ENCODE measurements around the gene IGLL1. TPM values are rescaled to one million over a fixed set of nuclear protein-coding genes. Genes with fewer than 3 reads are reported as not detected.
"Not testable (repeated sequence)": the region's sequence is repeated elsewhere in the genome, so short reads cannot be mapped to it uniquely, and the experiment has no call there.

Gene IGLL1
- total RNA-seq, 1 donor from 2014 or later: not detected

DNA sequence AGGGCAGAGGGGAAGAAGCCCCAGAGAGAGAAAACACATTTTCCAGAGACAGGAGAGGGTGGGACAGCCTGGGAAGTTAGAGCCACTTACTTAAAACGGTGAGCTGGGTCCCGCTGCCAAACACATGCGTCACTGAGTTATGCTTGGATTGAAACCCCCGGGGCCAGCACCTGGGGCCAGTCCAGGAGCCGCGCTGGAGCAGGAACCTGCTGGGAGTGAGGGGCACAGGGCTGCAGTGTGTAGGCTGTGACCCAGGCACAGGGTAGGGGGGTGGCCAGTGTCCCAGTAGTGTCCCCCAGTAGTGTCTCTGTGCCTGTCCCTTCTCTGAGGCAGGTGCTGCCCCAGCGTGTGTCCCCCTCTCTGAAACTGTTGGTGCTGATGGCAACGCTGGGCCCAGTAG lies 5.2 kb downstream of the IGLL1 start:
- intact Hi-C loops (cut with DNase I): no loop called here
- no peak for DNase-seq (ENCODE audit: extremely low spot score in 2 of 2)
- H3K9me3 ChIP-seq: no peaks in the 10 kb centered on the region
- TF ChIP-seq, protein P1, sequence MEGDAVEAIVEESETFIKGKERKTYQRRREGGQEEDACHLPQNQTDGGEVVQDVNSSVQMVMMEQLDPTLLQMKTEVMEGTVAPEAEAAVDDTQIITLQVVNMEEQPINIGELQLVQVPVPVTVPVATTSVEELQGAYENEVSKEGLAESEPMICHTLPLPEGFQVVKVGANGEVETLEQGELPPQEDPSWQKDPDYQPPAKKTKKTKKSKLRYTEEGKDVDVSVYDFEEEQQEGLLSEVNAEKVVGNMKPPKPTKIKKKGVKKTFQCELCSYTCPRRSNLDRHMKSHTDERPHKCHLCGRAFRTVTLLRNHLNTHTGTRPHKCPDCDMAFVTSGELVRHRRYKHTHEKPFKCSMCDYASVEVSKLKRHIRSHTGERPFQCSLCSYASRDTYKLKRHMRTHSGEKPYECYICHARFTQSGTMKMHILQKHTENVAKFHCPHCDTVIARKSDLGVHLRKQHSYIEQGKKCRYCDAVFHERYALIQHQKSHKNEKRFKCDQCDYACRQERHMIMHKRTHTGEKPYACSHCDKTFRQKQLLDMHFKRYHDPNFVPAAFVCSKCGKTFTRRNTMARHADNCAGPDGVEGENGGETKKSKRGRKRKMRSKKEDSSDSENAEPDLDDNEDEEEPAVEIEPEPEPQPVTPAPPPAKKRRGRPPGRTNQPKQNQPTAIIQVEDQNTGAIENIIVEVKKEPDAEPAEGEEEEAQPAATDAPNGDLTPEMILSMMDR (IDR thresholded peaks at IDR 0.05): no peak
- TF ChIP-seq POLR2A (IDR thresholded peaks at IDR 0.05) (no peak), POLR2AphosphoS5 (IDR thresholded peaks at IDR 0.05; ENCODE audit: insufficient read depth in 1 of 2, low read depth in 1 of 2) (no peak)
- H3K4me1 ChIP-seq: no peaks in the 10 kb centered on the region
- no peak overlapping the region for H3K27ac ChIP-seq
- H3K27me3 ChIP-seq: no peaks in the 10 kb centered on the region
- no peaks in the 10 kb centered on the region for H3K36me3 ChIP-seq
- no peak overlapping the region for H3K4me3 ChIP-seq

DNA sequence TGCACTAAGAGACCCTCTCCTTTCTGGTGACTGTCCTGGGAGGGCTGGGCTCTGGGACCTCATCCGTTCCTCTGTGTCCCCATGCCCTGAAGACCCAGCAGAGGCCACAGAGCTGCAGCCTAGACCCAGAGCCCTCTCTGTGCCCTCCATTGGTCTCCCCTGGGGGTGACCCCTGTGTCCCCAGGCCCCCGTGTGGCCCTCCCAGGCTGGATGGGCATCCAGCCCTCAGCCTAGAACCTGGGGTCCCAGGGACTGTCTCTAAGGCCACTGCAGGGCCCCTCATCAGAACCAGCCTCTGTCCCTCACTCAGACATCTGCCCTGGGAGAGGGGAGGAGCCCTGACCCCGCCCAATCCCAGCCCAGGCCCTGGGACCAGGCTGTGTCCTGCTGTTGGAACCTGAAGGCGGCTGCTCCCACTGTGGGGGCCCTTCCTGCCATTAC lies 5.7 kb downstream of the IGLL1 start:
- no peaks in the 10 kb centered on the region for H3K9me3 ChIP-seq
- DNase-seq (ENCODE audit: extremely low spot score in 2 of 2): no peak

DNA sequence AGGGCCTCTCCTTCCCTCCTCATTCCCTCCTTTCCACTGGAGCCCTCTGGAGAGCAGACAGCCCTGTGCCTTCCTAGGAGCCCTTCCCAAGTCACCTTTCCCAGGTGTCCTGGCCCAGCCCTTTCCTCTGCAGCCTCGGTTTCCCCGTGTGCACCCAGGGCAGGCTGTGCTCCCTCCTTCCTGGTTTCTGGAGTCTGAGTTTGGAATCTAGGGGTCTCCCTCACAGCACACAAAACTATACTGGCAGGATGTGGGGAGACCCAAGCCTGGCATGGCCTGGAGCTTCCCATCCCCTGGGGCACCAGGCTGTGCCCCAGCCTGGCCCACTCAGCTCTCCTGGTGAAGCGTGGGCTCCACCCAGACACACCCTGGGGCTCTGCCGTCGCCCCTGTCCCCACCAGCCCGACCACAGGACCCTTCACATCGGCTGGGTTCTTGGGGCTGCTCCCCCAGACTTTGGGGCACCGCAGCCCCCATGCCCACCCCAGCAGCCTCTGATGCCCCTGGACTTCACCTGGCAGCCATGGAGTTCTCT lies 6.3 kb downstream of the IGLL1 start:
- DNase-seq (ENCODE audit: extremely low spot score in 2 of 2); H3K9me3 ChIP-seq; H3K27me3 ChIP-seq; H3K4me3 ChIP-seq; intact Hi-C loops (cut with DNase I); H3K27ac ChIP-seq; H3K36me3 ChIP-seq; H3K4me1 ChIP-seq: not testable (repeated sequence)

More for the DNA sequence above, 5.7 kb downstream of the IGLL1 start:
- Histone ChIP-seq H3K27me3 (no peaks in the 10 kb centered on the region), H3K4me1 (no peaks in the 10 kb centered on the region), H3K4me3 (no peak overlapping the region), H3K36me3 (no peaks in the 10 kb centered on the region), H3K27ac (no peak overlapping the region)
- intact Hi-C loops (cut with DNase I): no loop called here
- TF ChIP-seq, protein P1 (IDR thresholded peaks at IDR 0.05): no peak
- TF ChIP-seq POLR2A (IDR thresholded peaks at IDR 0.05): no peak
- no peak for TF ChIP-seq POLR2AphosphoS5 (IDR thresholded peaks at IDR 0.05; ENCODE audit: insufficient read depth in 1 of 2, low read depth in 1 of 2)

DNA sequence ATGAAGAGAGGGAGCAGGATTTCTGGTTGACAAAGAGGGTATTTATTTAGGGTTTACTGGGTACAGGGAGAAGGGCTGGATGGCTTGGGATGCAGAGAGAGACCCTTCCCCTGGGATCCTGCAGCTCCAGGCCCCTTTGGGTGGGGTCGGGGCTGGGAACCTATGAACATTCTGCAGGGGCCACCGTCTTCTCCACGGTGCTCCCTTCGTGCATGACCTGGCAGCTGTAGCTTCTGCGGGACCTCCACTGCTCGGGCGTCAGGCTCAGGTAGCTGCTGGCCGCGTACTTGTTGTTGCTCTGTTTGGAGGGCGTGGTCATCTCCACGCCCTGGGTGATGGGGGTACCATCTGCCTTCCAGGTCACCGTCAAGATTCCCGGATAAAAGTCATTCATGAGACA lies 7.0 kb downstream of the IGLL1 start:
- H3K27me3 ChIP-seq; H3K4me3 ChIP-seq; intact Hi-C loops (cut with DNase I); DNase-seq (ENCODE audit: extremely low spot score in 2 of 2); H3K4me1 ChIP-seq; H3K27ac ChIP-seq; H3K9me3 ChIP-seq; H3K36me3 ChIP-seq: not testable (repeated sequence)

DNA sequence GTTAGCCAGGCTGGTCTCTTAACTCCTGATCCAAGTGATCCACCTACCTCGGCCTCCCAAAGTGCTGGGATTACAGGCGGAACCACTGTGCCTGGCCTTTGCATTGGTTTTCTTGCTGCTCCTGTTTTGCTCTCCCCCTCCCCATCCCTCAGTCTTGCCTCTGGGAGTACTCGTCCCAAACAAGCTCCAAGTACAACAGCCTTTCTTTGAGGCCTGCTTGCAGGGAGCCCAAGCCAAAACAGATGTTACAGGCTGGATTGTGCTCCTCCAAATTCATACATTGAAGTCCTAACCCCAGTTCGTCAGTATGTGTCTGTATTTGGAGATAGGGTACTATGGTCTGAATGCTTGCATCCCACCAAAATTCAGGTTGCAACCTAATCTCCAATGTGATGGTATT lies 8.6 kb downstream of the IGLL1 start:
- Histone ChIP-seq H3K36me3 (no peaks in the 10 kb centered on the region), H3K4me1 (peaks cover 3% of the 10 kb centered on the region), H3K27me3 (no peaks in the 10 kb centered on the region), H3K4me3 (no peak overlapping the region), H3K9me3 (no peaks in the 10 kb centered on the region), H3K27ac (no peak overlapping the region)
- TF ChIP-seq POLR2A (IDR thresholded peaks at IDR 0.05) (no peak), POLR2AphosphoS5 (IDR thresholded peaks at IDR 0.05; ENCODE audit: insufficient read depth in 1 of 2, low read depth in 1 of 2) (no peak)
- TF ChIP-seq, protein P1 (IDR thresholded peaks at IDR 0.05): no peak
- no peak for DNase-seq (ENCODE audit: extremely low spot score in 2 of 2)
- intact Hi-C loops (cut with DNase I): no loop called here

DNA sequence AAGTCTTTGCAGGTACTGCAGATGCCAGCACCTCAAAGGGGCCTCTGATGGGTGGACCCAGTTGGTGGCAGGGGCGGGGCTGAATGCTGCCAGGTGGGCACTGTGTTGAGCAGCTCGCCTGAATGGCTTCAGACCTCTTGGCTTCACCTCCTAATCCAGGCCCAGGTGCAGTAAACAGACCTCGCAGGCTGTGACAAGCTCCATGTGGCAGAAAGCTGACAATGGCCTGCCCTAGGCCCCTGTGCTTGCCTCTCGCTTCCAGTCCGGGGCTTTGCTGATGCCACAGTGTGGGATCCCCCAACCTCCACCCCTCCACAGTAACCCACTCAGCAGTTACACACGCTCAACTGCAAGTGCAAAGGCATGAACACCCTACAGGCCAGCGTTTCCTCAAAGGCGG lies 9.4 kb downstream of the IGLL1 start:
- no peak for DNase-seq (ENCODE audit: extremely low spot score in 2 of 2)
- no peaks in the 10 kb centered on the region for H3K36me3 ChIP-seq
- peaks cover 12% of the 10 kb centered on the region for H3K4me1 ChIP-seq
- no peaks in the 10 kb centered on the region for H3K27me3 ChIP-seq
- intact Hi-C loops (cut with DNase I): no loop called here
- H3K9me3 ChIP-seq: no peaks in the 10 kb centered on the region
- TF ChIP-seq POLR2A (IDR thresholded peaks at IDR 0.05) (no peak), POLR2AphosphoS5 (IDR thresholded peaks at IDR 0.05; ENCODE audit: insufficient read depth in 1 of 2, low read depth in 1 of 2) (no peak)
- TF ChIP-seq, protein P1 (IDR thresholded peaks at IDR 0.05): no peak
- no peak overlapping the region for H3K4me3 ChIP-seq
- H3K27ac ChIP-seq: no peak overlapping the region

All from vagina (tissue), 2 donors.